Tibial nerve (tissue), 4 donors: ENCODE data around the gene STRIP1. TPM values are rescaled to one million over a fixed set of nuclear protein-coding genes. Genes with fewer than 3 reads are reported as not detected.

Experiments
- DNase-seq, 2 donors: peaks; one replicate each; pipeline ENCODE4 v3.0.0-alpha.2; 2019; ENCODE audit warnings: low spot score in 2 of 2
- H3K27ac ChIP-seq, 4 donors: fragments of 200-600 bp; sonication (generic) in 3 of 4; one replicate each; pipeline ENCODE4 v1.5.1; 2017 to 2019; ENCODE audit warnings: mild to moderate bottlenecking in 1 of 4
- H3K27me3 ChIP-seq, 2 donors: fragments of 200-600 bp; sonication (generic) in 1 of 2; one replicate each; pipeline versions ENCODE4 v1.5.1 to v1.6.0; 2017 to 2019
- H3K36me3 ChIP-seq, 3 donors: fragments of 200-600 bp; sonication (generic); one replicate each; pipeline ENCODE4 v1.5.1; 2018 to 2019
- H3K4me1 ChIP-seq, 4 donors: fragments of 200-600 bp; sonication (generic) in 3 of 4; one replicate each; pipeline ENCODE4 v1.5.1; 2017 to 2019
- H3K4me3 ChIP-seq, 4 donors: fragments of 200-600 bp; sonication (generic) in 3 of 4; one replicate each; pipeline ENCODE4 v1.5.1; 2017 to 2019; ENCODE audit warnings: mild to moderate bottlenecking in 1 of 4, moderate library complexity in 1 of 4
- H3K9me3 ChIP-seq, 4 donors: fragments of 200-600 bp; sonication (generic) in 3 of 4; one replicate each; pipeline ENCODE4 v1.5.1; 2017 to 2019
- CTCF ChIP-seq, 5 experiments: fragments of 200-600 bp in 3 of 5; fragments of 450-650 bp in 2 of 5; sonication (generic) in 3 of 5; IDR thresholded peaks; one replicate each; pipeline ENCODE4 v1.5.1; 2016 to 2019; ENCODE audit warnings: antibody characterized with exemption in 5 of 5, mild to moderate bottlenecking in 3 of 5, moderate library complexity in 2 of 5
- EP300 ChIP-seq, 2 donors: sonication (generic); formaldehyde crosslinking; IDR thresholded peaks; one replicate each; pipeline ENCODE4 v1.6.1; 2017; ENCODE audit warnings: antibody characterized with exemption in 2 of 2, mild to moderate bottlenecking in 1 of 2
- POLR2A ChIP-seq, 2 donors: fragments of 450-650 bp; IDR thresholded peaks; one replicate each; pipeline ENCODE4 v1.6.1; 2017; ENCODE audit warnings: antibody characterized with exemption in 2 of 2, mild to moderate bottlenecking in 2 of 2, moderate library complexity in 2 of 2
- WGBS, 2 donors: methylation state at CpG; one replicate each; pipeline ENCODE4 v1.1.5; 2018; 5-methylcytosine and 5-hydroxymethylcytosine counted together
- total RNA-seq, 4 donors: library from RNA; depleted of rRNA; stranded (reverse); fragments of >200 nt; gene quantifications; one replicate each; pipeline ENCODE4 v1.1.0, GENCODE V29; 2016

STRIP1 gene
- total RNA-seq, 4 donors from 2014 or later: 37.7 to 43.5 (median 39.7) TPM

- TF ChIP-seq CTCF (IDR thresholded peaks at IDR 0.05): no peak
- no peak for TF ChIP-seq EP300 (IDR thresholded peaks at IDR 0.05)
- no peak for TF ChIP-seq POLR2A (IDR thresholded peaks at IDR 0.05)
- H3K27me3 ChIP-seq: peaks cover 0 to 33% of the 10 kb centered on the region in 2 donors
- no peak for DNase-seq
- H3K36me3 ChIP-seq: peaks cover 0 to 27% (median 0%) of the 10 kb centered on the region in 3 donors
- WGBS, 2 donors: 86 to 87% methylated on average over 14 to 17 of the region's 18 CpGs
- H3K4me1 ChIP-seq: peaks cover 0 to 23% (median 10%) of the 10 kb centered on the region in 4 donors
- H3K9me3 ChIP-seq: no peaks in the 10 kb centered on the region
- H3K4me3 ChIP-seq: no peak overlapping the region
- H3K27ac ChIP-seq: no peak overlapping the region
Measured at GRCh38 chr1:110064576-110065337, 30.3 kb downstream of the STRIP1 start.

- Histone ChIP-seq H3K9me3 (no peaks in the 10 kb centered on the region), H3K4me3 (no peak overlapping the region), H3K27ac (no peak overlapping the region), H3K4me1 (peaks cover 0 to 34% (median 13%) of the 10 kb centered on the region in 4 donors), H3K36me3 (peaks cover 0 to 17% (median 0%) of the 10 kb centered on the region in 3 donors), H3K27me3 (peaks cover 0 to 43% of the 10 kb centered on the region in 2 donors)
- WGBS, 2 donors: 80 to 85% methylated on average over 5 of the region's 5 CpGs
- no peak for DNase-seq
- no peak for TF ChIP-seq EP300 (IDR thresholded peaks at IDR 0.05)
- no peak for TF ChIP-seq POLR2A (IDR thresholded peaks at IDR 0.05)
- TF ChIP-seq CTCF (IDR thresholded peaks at IDR 0.05): no peak
Measured at GRCh38 chr1:110065841-110066240, 31.4 kb downstream of the STRIP1 start.

GRCh38 chr1:110067479-110067892 is 33.1 kb downstream of the STRIP1 start:
- DNase-seq: no peak
- no peak overlapping the region for H3K27ac ChIP-seq
- H3K36me3 ChIP-seq: peaks cover 0 to 6% (median 0%) of the 10 kb centered on the region in 3 donors
- no peak overlapping the region for H3K4me3 ChIP-seq
- no peaks in the 10 kb centered on the region for H3K9me3 ChIP-seq
- peaks cover 0 to 36% (median 13%) of the 10 kb centered on the region in 4 donors for H3K4me1 ChIP-seq
- TF ChIP-seq CTCF (IDR thresholded peaks at IDR 0.05) (no peak), POLR2A (IDR thresholded peaks at IDR 0.05) (no peak), EP300 (IDR thresholded peaks at IDR 0.05) (no peak)
- peaks cover 0 to 59% of the 10 kb centered on the region in 2 donors for H3K27me3 ChIP-seq
- WGBS, 2 donors: 64 to 69% methylated on average over 16 to 18 of the region's 23 CpGs

GRCh38 chr1:110067893-110068645 is 33.6 kb downstream of the STRIP1 start:
- DNase-seq: no peak
- Histone ChIP-seq H3K27ac (no peak overlapping the region), H3K27me3 (peaks cover 0 to 65% of the 10 kb centered on the region in 2 donors), H3K4me1 (peaks cover 0 to 36% (median 13%) of the 10 kb centered on the region in 4 donors), H3K9me3 (no peaks in the 10 kb centered on the region), H3K36me3 (peaks cover 0 to under 1% (median 0%) of the 10 kb centered on the region in 3 donors), H3K4me3 (peak overlapping the region in 1 of 4 donors; percentile 0)
- TF ChIP-seq POLR2A (IDR thresholded peaks at IDR 0.05) (no peak), CTCF (IDR thresholded peaks at IDR 0.05) (no peak), EP300 (IDR thresholded peaks at IDR 0.05) (no peak)
- WGBS, 2 donors: 17 to 21% methylated on average over 32 to 66 of the region's 68 CpGs
